Glomerular visceral epithelial cell (primary cell): ENCODE measurements around the gene CTNND2.
A peak's percentile ranks its signal among the peaks of the same experiment; 100 is the strongest.

Source experiments
- DNase-seq: peaks from one replicate; pipeline ENCODE4 v3.0.0-alpha.2; 2016; ENCODE audit errors: extremely low spot score

The CTNND2 gene

DNA sequence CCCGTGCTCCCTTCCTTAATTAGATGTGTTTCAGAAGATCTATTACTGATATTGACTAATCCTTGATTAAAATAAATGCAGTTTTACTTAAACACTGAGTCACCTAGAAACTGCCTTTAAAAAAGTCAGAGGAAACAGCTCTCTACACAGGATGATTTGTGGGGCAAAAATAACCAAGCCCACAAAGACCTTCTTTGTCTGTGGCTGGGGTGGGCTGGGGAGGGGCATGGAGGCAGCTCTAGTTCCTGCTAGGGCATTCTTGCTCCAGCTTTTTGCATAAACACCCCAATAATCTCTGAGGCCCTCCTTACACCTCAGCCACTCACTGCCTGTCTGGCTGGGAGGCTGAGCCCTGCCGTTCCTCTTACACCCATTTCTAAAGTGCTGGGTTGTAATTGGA, 915.6 kb downstream of the CTNND2 start:
- no peak for DNase-seq

DNA sequence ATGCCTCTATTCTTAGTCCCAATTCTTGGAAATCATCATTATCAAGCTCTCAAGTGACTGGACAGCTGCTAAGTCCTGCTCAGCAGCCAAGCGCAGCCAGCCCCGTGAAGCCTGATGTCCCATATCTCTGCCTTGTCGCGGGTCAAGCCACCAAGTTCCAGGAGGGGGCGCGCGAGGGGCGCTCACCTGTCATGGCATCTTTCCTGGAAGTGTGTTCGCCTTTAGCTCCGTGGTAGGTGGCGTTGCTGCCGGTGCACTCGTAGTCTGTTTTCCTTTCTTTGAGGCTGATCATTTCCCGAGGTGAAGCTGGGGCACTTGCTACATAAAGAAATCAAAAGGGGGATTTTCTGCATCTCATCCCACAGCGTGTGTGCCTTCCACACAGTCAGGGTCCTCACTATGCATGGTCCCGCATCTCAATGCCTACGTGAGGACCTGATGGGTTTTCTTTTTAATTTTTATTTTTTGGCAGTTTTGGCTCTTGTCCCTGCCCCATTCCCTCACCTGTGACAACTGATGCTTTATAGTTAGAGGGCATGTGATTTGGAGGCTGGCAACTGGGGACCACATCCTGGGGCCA, 916.2 kb downstream of the CTNND2 start:
- DNase-seq, result peak; percentile 59

DNA sequence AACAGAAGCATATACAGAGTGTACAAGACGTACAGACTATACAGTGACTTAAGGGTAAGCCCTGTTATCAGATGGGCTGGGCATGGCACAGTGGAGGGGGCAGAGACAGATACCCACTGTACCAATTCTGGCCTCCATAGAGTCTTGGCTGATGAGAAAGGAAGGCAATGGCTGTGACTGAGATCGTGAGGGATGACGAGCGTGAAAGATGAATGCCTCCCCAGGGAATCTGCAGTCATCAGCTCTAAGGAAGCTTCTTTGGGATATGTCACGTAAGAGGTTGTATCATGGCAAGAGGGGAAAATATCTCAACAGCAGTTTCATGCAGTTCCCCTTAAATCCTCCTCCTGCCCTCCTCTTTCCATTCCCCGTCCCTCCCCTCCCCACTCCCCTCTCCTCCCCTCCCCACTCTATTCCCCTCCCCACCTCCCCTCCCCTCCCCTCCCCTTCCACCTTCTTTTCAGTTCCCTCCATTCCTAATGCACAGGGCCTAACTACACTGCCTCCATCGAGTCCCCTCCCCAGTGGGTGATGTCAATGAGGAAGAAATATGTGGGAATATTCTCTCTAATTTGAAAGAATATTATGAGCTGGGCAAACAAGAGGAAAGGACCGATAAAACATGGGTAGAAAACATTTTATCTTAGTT, 916.8 kb downstream of the CTNND2 start:
- no peak for DNase-seq

DNA sequence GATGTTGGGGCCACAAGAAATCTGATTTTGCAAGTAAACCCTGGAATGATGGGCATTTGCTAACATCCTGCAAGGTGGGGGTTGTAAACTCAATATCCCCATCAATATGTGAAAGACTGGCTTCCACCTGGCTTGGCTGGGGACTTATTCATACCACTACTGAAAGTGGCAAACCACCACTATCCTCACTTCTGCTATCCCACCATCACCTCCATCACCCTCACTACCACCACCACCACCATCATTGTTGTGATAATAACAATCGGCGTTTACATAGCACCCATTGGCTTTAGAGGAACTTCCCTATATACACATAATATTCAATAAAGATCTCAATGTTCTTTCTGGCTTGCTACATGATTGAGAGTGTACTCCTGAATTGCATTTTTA, 918.5 kb downstream of the CTNND2 start:
- no peak for DNase-seq

DNA sequence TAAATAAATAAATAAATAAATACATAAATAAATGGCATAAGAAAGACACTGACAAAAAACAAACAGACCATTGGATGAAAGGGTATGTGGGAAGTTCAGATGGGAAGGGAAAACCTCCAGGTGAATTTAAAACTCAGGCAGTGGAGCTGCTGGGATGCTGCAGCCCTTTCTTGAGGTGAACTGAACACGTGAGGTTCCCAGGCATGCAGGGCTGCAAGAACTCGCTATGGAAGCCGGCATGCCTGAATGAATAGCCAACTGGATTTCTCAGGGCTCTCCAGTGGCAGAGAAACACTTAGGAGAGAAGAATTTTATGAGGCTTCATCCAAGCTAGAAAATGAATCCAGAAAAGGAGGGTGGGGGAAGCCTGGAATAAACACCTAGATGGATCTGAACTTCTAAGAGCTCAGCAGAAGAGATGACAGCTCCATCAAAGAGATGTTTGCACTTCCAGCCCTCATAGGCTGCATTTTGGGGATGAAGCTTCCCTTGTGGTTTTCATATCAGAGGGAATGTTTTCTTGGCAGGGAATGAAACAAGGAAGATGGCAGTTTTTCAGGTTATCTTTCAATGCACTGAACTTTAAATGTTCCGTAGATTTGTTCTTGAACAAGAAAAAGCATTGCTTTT, 919.0 kb downstream of the CTNND2 start:
- DNase-seq, result no peak

DNA sequence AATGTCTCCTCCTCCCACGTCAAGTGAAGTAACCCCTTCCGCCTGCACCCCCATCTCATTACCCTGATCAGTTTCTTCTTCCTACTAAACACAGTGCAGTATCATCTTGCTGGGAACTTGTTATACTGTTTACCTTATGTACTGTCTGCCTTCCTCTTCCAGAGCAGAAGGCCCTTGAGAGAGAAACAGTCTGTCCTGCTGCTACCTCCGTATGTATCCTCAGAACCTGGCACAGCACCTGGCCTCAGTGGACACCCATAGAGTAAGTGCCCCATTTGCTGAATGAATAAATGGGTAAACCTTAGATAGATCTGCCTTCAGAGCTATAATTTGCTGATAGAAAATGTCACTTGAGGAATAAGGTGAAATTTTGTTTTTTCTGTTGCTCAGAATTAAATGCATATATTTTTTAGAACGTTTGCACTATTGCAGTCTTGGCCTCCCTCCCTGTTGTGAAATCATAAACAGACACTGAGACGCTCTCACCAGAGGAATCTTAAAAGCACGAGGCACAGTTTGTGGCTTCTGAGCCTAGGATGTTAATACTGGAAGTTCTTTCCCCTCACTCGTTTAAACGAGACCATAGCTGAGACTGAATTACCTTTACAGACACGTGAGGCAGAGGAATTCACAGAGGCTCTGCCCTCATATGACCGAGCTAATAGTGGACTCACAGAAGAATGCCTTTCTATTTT, 920.1 kb downstream of the CTNND2 start:
- no peak for DNase-seq

DNA sequence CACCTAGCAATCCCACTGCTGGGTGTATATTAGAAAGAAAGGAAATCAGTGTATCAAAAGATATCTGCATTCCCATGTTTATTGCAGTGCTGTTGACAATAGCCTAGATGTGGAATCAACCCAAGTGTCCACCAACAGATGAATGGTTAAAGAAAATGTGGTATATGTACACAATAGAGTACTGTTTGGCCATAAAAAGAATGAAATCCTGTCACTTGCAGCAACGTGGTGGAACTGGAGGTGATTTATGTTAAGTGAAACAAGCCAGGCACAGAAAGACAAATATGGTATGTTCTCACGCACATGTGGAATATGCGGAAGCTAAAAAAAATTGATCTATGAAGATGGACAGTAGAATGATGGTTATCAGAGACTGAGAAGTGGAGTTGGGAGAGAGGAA, 921.6 kb downstream of the CTNND2 start:
- DNase-seq, result no peak

DNA sequence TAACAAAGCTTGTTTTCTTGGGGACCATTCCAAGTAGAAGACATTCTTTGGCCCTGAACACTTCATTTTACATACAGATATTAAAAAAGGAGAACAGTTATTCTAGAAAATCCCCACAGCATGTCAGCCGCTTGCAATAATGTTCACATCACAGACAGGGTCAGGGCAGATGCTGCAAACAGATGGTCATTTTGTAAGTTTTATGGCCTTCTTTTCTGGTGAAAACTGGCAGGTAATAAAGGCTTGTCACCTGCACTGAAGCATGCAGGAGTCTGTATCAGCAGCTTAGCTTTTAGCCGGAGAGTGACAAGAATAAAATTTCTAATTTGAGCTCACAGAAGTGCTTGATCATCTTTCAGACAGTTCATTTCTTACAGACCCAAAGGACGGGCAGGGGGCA, 922.3 kb downstream of the CTNND2 start:
- DNase-seq, result no peak

DNA sequence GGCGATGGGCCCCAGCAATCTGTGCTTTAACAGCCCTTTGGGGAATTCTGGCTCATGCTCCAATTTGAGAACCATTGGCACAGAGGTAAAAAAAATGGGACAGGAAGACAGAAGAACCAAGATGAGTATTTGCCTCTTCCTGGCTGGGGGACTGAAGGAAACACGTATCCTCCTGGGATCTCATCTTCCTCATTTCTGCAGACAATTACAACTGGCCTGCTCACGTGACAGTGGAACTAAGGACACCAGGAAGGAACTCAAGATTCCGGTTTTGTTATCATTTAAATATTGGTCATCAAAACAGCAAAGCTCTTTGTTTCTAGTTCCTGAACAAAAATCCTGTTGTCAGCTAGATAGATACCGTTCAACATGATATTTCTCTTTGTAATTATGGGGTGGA, 927.2 kb downstream of the CTNND2 start:
- no peak for DNase-seq

DNA sequence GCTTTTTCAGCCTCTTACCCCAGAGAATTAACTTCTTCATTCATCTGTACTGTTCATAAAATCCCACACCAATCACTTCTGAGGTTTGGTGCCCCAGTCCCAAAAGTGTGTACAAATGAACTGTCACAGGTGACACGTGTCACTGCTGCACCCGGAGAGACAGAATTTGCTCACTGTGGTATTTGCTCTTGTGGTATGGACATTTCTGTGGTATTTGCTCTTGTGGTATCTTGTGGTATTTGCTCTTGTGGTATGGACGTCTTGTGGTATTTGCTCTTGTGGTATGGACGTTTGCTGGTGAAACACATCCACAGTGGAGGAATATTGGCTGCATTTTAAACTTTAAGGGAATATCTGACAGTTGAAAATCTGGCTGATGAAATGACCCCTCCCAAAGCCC, 928.3 kb downstream of the CTNND2 start:
- DNase-seq, result peak; percentile 47

DNA sequence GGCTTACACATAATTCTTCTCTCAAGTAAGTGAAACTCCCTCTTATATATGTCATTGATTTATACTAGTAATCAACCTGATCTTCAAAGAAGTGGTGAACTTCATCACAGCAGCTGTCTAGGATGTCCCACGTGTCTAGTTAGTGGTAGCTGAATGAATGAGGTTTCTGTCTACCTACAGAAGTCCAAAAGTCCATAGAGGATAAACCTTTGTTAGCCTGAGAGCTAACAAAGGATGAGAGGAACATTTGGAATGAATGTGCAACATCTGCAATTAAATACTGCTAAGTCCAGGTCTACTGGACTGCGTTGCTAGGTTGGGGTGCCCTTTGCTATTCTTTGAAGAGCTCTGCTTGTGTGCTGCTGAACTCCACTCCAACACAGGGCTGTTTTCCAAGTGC, 929.4 kb downstream of the CTNND2 start:
- DNase-seq, result no peak

DNA sequence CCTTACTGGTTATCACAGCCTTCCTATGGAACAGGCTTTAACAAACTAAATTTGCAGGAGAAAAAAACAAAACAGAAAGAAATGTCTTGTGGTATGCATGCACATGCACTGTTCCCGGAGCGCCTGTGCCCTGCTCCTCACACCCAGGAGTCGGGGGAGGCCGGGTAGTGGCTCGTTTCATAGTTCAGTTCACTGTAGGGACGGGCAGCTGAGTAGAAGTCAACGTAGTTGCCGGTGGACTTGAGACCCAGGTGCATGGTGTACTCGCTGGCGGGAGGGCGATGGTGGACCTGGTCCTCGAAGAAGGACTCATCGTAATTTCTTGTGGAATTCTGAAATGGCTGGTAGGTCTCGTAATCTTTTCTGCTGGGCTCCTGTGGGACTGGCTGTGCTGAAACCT, 930.9 kb downstream of the CTNND2 start:
- DNase-seq, result no peak

DNA sequence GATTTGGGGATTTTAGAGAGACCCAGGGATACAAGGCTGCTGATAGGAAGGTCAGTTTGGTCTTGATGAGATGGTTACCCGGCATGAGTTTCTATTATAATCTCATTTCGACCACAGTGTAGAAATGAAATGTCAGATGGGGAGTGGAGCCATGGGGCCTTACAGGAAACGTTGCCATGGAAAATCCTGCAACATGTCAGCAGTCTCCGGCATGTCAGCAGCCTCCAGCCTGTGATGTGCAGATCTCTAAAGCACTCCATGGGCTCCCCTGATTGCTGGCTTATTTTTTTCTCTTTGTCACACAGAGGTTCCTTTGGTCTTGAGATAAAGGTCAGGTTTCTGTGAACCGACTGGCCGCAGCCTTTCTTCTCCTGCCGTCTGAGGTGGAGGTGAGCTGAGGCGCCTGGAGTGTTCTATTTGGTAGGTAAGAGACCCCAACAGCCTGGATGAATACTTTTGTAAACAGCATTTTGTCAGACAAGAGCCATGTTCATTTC, 934.5 kb downstream of the CTNND2 start:
- DNase-seq, result no peak

DNA sequence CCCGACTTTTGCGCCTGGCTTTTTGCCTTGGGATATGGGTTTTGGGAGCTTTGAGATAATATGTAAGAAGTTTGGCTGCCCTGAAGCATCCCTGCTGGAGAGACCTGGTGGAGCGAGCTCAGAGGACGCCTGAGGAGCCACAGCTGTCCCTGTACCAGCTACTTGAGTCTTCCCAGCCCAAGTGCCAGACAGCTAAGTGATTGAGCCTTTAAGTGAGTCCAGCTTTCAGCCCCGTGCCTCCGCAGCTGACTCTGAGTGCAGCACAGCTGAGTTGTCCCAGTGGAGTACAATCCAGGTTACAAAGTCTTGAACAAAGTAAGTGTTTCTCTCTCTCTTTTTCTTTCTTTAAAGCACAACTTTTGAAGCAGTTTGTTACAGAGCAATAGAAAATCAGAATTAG, 939.4 kb downstream of the CTNND2 start:
- no peak for DNase-seq

DNA sequence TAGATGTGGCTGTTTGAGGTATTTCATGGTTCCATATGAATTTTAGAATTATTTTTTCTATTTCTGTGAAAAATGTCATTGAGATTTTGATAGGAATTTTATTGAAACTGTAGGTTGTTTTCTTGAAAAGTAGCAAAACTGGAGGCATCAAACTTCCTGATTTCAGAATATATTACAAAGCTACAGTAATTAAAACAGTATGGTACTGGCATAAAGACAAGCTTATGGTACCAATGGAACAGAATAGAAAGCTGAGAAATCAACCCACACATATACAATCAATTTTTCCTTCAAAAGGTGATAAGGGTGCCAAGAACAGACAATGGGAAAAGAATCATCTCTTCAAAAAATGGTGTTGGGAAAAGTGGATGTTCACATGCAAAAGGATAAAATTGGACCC, 945.5 kb downstream of the CTNND2 start:
- no peak for DNase-seq

DNA sequence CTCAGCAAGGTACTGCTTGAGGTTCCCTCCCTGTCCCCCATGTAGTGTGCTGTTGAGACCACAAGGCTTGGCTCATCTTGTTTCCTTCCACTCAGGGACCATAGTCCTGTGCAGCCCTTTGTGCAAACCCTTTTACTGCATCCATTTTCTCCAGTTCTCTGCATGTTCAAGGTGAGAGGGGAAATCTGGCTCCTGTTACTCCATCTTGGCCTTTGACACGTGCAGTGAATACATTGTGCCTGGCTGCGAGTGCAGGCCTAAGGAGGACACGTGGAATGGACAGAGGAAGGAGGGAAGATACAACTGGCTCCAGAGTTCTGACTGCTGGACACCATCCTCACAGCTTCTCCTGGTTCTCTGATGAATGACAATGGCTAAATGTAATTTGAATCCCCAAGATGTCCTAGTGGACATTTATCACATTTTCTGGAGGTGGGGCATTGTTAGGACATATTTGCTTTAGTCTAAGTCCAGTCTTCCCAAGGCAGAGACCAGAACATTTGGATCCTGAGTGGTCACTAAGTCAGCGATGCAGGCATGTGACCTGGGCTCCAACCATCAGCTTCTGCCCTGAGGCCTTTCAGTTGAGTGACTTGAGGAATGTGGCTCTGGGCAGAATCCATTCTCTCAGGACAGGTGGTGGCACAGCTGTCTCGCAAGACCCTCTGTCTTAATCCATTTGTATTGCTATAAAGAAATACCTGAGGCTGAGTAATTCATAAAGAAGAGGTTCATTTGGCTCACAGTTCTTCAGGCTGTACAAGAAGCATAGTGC, 954.2 kb downstream of the CTNND2 start:
- DNase-seq, result no peak

DNA sequence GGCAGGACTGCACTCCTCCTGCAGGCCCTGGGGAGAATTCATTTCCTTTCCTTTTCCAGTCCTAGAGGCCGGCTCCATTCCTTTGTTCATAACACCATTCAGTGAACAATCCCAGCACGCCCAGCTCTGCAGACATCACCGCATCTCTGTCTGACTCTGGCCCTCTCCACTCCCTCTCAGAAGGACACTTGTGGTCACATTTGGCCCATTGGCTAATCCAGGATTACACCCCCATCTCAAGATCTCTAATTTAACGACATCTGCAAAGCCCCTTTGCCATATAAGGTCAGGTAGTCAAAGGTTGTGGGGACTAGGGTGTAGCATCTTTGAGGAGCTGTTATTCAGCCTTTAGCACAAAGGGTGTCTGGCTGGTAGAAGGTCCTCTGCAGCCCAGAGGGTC, 958.2 kb downstream of the CTNND2 start:
- no peak for DNase-seq

DNA sequence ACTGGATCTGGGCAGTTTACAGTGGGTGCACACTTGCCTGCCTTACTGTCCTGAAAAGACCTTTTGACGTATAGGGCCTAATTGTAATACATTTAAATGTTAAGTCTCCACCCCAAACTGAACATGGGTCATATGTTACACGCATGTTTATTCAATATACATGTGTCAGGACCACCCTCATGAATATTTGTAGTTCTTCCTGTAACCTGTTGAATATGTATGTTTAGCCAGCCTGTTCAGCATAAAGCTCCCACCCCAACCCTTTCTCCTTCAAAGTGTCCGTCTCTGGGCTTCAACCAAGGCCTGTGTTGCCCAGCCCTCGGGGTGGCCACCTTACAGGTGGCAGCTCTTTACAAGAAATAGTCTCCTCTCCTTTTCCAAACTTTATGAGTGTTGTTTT, 962.3 kb downstream of the CTNND2 start:
- DNase-seq, result no peak

DNA sequence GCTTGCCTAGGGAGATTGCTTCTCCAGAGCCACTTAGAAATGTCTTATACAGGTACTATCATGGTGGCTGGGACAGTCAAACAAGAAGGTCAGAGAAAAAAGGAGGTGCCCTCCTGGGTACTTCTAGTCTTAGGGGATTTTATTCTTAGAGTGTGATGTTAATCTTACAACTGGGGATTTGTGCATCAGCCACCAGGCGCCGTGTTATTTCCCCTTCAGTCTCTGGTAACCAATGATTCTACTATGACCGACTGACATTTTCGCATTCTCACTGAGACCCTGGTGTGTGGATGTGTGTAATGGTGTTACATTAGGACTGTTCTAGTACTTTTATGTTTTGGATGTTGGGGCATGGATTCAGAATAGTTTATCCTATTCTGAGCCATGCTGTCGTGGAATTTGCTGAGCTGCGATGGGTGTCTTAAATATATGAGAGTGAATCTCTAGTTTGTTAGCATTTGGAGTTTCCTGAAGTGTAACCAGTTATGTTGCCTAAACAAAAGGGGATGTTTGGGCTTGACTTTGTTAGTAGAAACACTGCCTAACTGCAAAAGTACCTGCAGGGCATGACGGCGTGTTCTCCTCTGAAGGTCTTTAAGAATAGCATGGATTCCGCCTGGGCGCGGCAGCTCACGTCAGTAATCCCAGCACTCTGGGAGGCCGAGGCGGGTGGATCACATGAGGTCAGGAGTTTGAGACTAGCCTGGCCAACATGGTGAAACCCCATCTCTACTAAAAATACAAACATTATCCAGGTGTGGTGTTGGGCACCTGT, 968.0 kb downstream of the CTNND2 start:
- no peak for DNase-seq

DNA sequence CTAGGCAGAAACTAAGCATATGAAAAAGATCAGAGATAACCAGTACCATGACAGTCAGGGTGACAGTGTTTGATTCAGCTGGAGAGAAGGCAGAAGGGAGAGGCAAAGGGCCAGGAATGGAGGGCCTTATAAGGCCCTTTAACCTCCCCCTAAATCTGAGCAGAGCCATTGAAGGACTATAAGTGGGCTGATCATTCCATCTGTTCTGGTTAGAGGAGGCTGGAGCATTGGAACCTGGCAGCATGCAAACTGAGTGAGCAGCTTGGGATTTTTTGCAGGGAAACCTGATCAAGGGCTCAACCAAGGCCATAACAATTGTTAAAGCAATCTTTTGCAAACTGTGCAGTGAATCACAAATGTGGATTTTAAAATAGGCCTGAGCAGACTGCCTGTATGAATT, 968.7 kb downstream of the CTNND2 start:
- no peak for DNase-seq

DNA sequence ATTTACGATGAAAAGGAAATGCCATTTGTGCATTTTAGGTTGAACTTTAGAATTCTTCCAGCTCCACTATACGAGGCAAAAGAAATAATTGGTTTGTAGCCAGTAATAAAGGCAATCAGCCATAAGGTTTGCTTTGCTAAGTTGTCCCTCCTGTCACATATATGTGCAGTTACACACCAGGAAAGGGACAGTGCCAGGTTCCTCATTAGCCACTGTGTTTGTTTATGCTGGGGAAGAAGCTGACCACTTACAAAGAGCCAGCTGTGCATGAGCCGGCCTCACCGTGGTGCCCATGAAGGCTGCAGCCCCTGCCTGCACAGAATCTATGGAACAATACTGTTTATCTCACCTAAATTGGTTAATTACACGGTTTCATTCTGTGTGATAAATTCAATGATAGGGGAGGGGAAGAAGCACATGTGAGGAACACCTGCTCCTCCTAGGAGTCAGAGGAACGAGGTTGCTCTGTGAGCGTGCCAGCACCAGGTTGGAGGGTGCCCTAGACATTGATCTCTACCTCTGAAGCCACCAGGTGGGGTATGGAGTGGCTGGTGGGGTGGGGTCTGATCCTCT, 969.4 kb downstream of the CTNND2 start:
- no peak for DNase-seq
